Activated naive CD4-positive, alpha-beta T cell treated with anti-CD3 and anti-CD28 coated beads, Interleukin-2, amount 10 ng/mL, durations not matched to agents 5 hours and 36 hours (primary cell): ENCODE measurements around the gene CDIP1. TPM values are rescaled to one million over a fixed set of nuclear protein-coding genes. Genes with fewer than 3 reads are reported as not detected.

ENCODE experiments used
- total RNA-seq, 2 experiments: library from RNA; stranded (reverse); gene quantifications; one replicate each; pipeline ENCODE4 v1.2.3, GENCODE V29; 2021

The CDIP1 gene
- total RNA-seq = 10 to 100 TPM; 33.2 to 33.6 TPM

DNA sequence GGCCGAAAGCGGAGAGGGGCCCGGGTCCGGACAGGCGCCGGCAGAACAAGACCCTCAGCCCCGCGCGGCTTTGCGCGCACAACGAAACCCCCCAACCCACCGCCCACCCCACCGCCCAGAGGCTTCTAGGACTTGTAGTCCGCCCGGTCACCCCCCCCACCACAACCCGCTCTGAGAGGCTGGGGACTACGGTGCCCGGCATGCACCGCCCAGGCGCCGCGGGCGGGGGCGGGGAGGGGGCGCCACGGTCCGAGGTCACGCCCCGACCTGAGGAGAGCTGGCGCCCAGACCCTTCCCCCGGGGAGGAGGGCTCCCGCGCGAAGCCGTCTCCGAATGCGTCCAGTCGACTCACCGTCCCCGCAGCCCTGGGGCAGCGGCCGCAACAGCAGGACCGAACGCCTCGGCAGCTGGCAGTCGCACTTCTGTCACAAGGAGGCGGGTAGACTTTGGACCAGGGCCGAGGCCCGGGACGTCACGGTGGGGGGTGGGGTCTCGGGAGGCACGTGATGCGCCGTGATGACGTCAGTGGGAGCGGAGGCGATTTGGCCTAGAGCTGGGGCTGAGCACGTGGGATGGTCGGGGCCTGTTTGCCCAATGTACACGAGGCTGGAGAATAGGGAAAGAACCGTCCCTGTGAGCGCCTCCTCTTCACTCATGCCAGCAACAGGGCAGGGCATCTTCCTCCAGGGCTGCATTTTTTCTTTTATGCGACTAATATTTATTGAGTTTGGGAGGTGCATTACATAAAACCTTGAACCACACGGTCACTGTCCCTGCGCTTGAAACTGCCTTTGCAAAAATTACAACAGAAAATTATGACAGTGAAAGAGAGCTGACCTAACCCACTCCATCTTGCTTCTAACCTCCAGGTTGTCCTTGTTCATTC is at the start of gene CDIP1:
CDIP1 (minus strand) TSS at position 424 of the 886 bp plus-strand sequence. CDS start 24,643 bp downstream, outside the sequence.

GRCh38 chr16:4556112-4556511 is 17.5 kb upstream of the CDIP1 start, which contains the start of gene C16orf96:
Gene C16orf96, plus strand, starts transcription at chr16:4556340. Its CDS starts 150 bp downstream, at chr16:4556490.

DNA sequence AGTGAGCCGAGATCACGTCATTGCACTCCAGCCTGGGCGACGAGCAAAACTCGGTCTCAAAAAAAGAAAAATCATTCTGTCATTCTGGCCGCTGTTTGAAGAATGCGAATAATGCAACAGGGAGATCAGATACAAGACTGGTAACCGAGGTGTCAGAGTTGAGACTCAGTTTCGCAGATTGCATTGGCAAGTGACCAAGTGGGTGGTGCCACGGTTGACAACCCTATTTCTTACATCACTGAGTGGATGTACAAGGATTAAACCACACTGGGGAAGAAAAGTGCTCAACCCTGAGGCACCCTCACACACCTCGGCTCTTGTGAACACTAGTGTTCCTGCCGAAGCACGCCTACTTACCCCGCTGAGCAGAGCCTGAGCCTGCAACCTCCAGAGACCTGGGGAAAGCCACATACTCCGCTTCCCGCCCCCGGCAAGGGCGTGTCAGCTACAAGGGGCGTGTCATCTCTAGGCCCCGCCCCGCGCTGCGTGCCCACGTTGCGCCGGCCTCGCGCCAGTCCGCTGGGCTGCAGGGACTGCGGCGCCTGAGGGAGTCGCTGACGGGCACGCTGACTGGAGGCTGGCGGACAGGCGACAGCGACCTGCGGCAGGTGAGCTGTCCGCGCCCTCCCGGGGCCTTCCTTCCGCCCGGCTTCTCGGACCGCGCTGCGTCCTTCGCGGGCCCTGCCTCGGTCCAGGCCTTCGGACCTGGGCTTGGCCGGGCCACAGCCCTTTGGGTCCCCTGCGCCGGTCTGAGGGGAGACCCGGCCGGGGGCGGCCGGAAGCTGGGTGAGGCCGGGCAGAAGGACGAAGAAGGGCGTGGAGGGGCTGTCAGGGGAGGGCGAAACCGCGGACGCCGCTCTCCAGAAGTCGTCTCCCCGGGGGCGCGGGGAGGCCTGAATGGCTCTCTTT is 62.4 kb downstream of the CDIP1 start, which contains the start of gene HMOX2:
HMOX2 (plus strand) TSS at position 519 of the 909 bp plus-strand sequence. CDS start 29,127 bp downstream, outside the sequence.

GRCh38 chr16:4474192-4474961 is 64.2 kb downstream of the CDIP1 start, which contains the start of gene NMRAL1:
Gene NMRAL1, minus strand, starts transcription at chr16:4474625. Its CDS starts 493 bp downstream, at chr16:4474132.

Other genes with a start within 250 kb of the CDIP1 start
- under 1 TPM; 0.38 to 0.51 TPM for gene GLIS2, start 222.7 kb downstream of the CDIP1 start, total RNA-seq
- gene PAM16, start 187.5 kb downstream of the CDIP1 start, total RNA-seq = 10 to 100 TPM; 33.6 to 34.8 TPM
- not detected for gene VASN, start 166.9 kb downstream of the CDIP1 start, total RNA-seq
- 100 to 1,000 TPM; 195 to 201 TPM for gene CORO7, start 122.2 kb downstream of the CDIP1 start, total RNA-seq
- gene DNAJA3, start 112.9 kb downstream of the CDIP1 start, total RNA-seq = 10 to 100 TPM; 43.5 to 45.3 TPM
- gene NMRAL1, start 64.1 kb downstream of the CDIP1 start, total RNA-seq = 10 to 100 TPM; 43.8 to 46.6 TPM
- gene HMOX2, start 62.4 kb downstream of the CDIP1 start, total RNA-seq = 10 to 100 TPM; 77.6 to 85.4 TPM
- under 1 TPM; 0.25 to 0.39 TPM for gene C16orf96, start 17.6 kb upstream of the CDIP1 start, total RNA-seq
- 10 to 100 TPM; 19.1 to 24.8 TPM for gene UBALD1, start 76.1 kb upstream of the CDIP1 start, total RNA-seq
- 10 to 100 TPM; 72.8 to 73.6 TPM for gene MGRN1, start 86.1 kb upstream of the CDIP1 start, total RNA-seq
- gene NUDT16L1, start 154.8 kb upstream of the CDIP1 start, total RNA-seq = 10 to 100 TPM; 31.7 to 32.8 TPM
- gene ANKS3, start 195.5 kb upstream of the CDIP1 start, total RNA-seq = 10 to 100 TPM; 15.0 to 15.6 TPM
- under 1 TPM; 0.28 to 0.31 TPM for gene DNAAF8, start 195.8 kb upstream of the CDIP1 start, total RNA-seq
- 10 to 100 TPM; 23.0 to 24.7 TPM for gene ZNF500, start 228.4 kb upstream of the CDIP1 start, total RNA-seq
- not detected for gene SEPTIN12, start 249.6 kb upstream of the CDIP1 start, total RNA-seq